Activated T-cell treated with anti-CD3 and anti-CD28 coated beads for 24 hours (primary cell): ENCODE measurements around the gene MICAL2.
"Not testable (repeated sequence)": the region's sequence is repeated elsewhere in the genome, so short reads cannot be mapped to it uniquely, and the experiment has no call there.

ENCODE experiments used
- DNase-seq: peaks from one replicate; pipeline ENCODE4 v3.0.0-alpha.2; 2020; ENCODE audit warnings: low read depth

MICAL2 gene

GRCh38 chr11:12135185-12135584, 24.8 kb downstream of the MICAL2 start:
- DNase-seq, result no peak

DNA sequence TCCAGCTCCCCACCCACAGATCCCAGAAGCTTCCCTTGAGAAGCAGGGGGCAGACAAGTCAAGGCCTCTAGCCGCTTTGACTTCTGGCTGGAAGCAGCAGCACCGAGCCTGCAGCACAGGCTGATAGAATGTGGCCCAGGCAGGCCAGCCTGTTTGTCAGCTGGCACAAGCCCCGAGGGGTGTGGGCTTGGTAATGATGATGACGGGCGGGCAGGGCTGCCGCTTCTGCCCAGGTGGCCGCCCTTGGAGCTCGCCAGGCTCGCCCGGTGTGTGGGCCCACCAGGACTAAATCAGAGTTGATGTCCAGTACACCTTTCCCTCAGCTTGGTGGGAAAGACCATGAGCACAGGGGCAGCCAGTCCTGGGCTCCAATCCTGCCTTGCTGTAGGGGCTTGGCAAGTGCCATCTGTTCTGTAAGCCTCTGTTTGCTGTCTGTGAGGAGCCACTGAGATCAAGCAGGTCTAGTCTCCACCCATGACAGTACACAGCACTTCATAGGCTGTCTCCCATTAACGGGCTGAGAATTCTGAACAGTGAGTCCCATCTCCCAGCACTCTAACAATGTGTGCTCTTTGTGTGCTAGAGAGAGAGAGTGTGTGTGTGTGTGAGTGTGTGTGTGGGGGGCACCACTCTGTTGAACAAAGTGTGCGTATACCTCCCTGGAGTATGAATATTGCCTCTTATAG, 26.8 kb downstream of the MICAL2 start:
- DNase-seq, result no peak

- DNase-seq, result no peak
These were observed 27.7 kb downstream of the MICAL2 start for GRCh38 chr11:12137938-12138731.

DNA sequence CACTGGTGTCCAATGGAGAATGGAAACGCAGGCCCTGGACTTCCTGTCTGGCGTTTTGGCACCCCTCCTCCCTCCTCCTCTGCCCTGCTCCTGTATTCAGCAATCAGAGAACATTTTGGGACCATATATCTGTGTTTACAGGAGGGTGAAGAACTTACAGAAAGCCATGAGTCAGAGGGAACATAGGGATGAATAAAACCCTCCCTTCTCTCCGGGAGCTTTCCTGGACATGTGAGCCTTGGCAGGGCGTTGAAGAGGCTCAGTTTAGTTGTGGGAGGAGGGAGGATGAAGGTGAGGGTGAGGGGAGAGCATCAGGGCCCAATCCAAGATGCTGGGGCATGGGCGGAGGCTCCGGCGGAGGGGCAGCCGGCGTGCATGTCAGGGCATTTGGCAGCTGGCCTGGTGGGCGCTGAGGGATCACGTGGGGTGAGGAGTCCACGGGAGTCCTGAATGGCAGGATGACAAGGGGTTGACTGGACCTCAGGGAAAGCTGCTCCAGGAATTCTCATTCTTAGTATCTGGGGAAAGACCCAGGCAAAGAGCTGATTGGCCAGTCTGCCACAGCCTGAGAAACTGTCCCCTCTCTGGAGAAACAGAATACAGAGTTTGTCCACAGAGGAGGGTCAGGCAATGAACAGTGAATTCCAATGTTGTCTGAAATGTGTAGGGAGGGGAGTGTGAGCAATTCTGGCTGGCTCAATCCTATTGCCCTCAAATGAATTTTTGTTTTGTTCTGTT, 28.9 kb downstream of the MICAL2 start:
- no peak for DNase-seq

DNA sequence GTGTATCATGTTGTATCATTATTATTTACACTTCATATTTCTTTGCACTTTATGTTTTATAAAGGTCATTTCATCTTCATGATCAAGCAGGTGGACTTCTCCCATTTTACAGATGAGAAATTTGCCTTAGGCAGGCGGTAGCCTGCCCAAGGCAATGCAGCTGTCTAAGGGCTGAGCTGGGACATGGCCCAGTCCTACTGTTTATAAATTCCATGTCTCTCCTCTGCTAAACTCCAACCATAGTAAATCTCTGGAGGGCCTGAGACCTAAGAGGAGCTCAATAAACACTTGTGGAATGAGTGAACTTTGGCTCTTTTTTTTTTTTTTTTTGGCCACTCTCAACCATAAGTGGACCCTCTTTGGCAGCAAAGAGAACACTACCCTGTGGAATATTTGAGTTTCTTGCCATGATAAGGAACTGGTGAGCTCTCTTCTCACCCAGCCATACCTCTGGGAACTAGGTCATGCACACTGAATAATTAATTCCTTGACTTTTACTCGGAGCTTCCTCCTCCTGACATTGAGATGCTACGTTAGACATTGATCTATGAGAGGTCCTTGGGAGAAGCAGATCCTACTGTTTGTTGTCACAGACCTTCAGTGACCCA, 29.9 kb downstream of the MICAL2 start:
- no peak for DNase-seq

GRCh38 chr11:12141283-12141682, 30.9 kb downstream of the MICAL2 start:
- DNase-seq, result no peak

GRCh38 chr11:12142176-12142575, 31.8 kb downstream of the MICAL2 start:
- no peak for DNase-seq

- DNase-seq, result no peak
These were observed 32.5 kb downstream of the MICAL2 start for GRCh38 chr11:12142909-12143308.

- DNase-seq, result no peak
These were observed 33.3 kb downstream of the MICAL2 start for GRCh38 chr11:12143461-12144258.

DNA sequence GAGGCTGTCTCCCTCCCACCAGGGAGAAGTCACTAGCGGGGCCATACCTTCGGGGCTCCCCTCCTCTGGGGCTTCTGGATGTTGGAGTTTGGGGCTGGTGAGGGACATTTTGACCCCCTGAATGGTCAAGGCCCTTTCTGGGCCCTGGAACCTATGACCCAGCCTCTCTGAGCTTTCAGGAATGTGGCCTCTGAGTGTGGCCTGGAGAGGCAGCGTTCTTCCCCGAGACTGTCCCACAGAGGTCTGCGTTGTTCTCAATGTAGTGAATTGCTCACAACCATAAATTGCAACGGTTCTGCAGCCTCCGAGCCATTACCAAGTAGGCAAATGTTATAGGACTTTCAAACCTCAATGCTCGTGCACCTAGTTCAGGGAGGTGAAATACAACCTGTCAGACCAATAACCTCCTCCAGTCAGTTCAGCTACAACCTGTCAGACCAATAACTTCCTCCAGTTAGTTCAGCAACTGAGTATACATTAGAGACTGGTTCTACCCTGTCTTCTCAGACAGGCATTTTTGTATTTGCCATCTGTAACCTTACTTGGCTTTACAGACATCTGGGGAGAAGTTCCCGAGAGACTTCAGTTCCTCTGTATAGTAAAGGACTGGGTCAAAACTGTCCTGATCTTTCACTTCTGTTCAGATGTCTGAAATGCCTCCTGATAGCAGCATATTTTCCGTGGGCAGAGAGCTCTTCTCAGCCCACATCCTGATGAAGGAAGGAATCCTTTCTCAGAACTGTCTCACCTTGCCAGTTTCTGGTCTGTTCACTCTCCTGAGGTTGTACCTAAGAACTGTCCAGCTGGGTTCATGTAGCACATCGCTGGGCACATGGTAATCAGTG, 34.2 kb downstream of the MICAL2 start:
- no peak for DNase-seq

DNA sequence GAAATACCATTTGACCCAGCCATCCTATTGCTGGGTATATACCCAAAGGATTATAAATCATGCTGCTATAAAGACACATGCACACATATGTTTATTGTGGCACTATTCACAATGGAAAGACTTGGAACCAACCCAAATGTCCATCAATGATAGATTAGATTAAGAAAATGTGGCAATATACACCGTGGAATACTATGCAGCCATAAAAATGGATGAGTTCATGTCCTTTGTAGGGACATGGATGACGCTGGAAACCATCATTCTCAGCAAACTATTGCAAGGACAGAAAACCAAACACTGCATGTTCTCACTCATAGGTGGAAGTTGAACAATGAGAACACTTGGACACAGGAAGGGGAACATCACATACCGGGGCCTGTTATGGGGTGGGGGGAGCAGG, 36.3 kb downstream of the MICAL2 start:
- not testable (repeated sequence) for DNase-seq

- no peak for DNase-seq
These were observed 37.4 kb downstream of the MICAL2 start for GRCh38 chr11:12147827-12148226.

DNA sequence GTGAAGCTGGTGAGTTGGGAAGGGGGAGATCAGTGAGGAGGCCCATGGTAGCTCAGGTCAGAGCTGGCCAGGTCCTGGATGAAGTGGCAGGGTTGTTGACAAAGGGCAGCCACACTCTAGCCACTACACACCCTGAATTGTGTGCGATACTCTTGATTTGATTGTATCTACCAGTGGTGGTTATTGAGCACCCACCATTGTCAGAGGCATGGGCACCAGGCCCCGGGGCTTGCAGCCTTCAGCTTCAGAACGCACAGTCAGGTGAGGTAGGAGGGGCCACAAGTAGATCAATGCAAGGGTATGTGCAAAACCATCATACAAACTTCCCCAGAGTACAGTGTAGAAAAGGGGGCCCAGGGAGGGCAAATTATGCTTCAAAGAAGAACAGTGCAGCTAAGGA, 38.1 kb downstream of the MICAL2 start:
- no peak for DNase-seq

GRCh38 chr11:12148882-12149281, 38.5 kb downstream of the MICAL2 start:
- no peak for DNase-seq

- peak; percentile 30 for DNase-seq
These were observed 39.4 kb downstream of the MICAL2 start for GRCh38 chr11:12149672-12150225.

- peak; percentile 38 for DNase-seq
These were observed 40.5 kb downstream of the MICAL2 start for GRCh38 chr11:12150831-12151382.

DNA sequence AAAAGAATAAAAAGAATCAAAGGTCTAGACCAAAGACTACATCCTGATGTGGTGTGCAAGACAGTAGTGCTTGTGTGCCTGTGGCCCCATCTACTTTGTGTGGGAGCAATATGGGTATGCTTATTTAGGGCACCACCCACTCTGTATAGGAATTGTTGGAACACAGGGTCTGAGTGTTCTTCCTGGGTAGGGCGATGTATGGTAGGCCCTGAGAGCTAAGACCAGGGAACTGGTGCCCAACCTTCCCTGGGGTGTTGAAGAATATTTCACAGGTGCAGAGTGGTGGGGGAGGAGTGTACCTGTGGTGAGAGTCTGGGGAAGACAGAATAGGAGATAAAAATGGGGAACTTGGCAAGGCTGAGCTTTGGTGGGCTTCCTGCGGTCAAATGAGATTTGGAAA, 41.9 kb downstream of the MICAL2 start:
- no peak for DNase-seq

DNA sequence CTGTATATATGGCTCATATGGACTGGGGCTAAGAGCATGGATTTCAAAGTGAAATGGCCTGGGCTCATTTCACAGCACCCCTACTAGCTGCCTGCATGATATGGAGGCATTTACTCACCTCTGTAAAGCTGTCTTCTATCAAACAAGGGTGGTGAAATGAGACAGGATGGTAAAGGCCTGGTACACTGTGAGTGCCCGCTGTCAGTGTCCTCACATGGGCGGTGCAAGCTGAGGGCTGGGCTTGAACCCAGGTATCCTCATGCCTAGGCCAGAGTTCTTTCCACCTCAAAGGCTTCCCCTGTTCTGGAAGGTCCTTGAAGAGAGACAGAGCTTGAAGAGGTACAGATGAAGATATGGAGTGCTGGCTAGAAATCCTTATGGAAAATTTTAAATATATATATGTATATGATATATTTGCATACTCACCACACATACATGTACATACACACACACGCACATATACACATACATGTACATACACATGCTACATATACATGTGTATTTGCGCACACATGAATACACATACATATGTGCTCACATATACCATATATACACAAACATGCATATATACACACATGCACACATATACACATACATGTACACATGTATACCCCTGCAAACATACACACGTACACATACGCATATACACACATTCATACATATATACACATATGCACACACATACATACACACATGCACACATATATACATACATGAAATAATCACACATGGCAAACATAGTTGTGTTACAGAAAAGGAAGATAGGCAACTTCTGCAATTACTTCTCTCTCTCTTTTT, 44.7 kb downstream of the MICAL2 start:
- no peak for DNase-seq

DNA sequence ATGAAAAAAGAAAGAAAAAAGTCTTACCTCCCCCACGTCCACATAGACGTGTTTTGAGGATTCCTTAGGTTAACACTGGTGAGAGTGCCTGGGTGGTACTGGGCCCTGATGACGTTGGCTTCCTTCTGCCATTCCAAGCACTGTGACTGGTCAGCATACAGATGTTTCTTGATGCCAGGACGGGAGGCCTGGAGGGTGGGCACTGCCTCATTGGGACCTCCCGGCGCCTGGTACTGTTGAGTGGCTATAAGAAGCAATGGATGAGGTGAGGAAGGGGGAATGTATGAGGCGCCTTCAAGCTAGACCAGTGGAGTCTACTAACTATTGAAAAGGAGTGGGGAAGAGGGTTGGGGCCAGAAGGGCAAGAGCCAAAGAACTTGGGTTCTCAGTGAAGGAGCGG, 45.3 kb downstream of the MICAL2 start:
- DNase-seq, result no peak
